GM12892 (cell line): ENCODE data around the gene TDRD5. TPM values are rescaled to one million over a fixed set of nuclear protein-coding genes. Genes with fewer than 3 reads are reported as not detected.

ENCODE experiments used
- DNase-seq: peaks from one replicate; pipeline ENCODE4 v3.0.0; 2011; ENCODE audit not compliant: insufficient read length
- FAIRE-seq: peaks from 2 replicates; lab custom pipeline; 2011; peaks lifted over from hg19 to GRCh38; lab: Jason Lieb, UNC
- POLR2A ChIP-seq: IDR thresholded peaks from 2 replicates; pipeline ENCODE4 v1.6.1; 2011; ENCODE audit warnings: low read depth, low read length, control low read depth
- POLR2AphosphoS5 ChIP-seq: IDR thresholded peaks from 2 replicates; pipeline ENCODE4 v1.6.1; 2011; ENCODE audit warnings: low read depth, low read length, control low read depth
- TAF1 ChIP-seq: IDR thresholded peaks from 2 replicates; pipeline ENCODE4 v1.6.1; 2011; ENCODE audit warnings: low read depth, mild to moderate bottlenecking, control low read depth, low read length, borderline replicate concordance
- polyA plus RNA-seq: library from polyadenylated mRNA; unstranded; fragments of >200 nt; gene quantifications from one replicate; pipeline ENCODE4 v1.2.1, GENCODE V29; 2012; ENCODE audit warnings: missing spikeins, inconsistent platforms; ENCODE audit not compliant: missing spikeins

TDRD5 gene, protein sequence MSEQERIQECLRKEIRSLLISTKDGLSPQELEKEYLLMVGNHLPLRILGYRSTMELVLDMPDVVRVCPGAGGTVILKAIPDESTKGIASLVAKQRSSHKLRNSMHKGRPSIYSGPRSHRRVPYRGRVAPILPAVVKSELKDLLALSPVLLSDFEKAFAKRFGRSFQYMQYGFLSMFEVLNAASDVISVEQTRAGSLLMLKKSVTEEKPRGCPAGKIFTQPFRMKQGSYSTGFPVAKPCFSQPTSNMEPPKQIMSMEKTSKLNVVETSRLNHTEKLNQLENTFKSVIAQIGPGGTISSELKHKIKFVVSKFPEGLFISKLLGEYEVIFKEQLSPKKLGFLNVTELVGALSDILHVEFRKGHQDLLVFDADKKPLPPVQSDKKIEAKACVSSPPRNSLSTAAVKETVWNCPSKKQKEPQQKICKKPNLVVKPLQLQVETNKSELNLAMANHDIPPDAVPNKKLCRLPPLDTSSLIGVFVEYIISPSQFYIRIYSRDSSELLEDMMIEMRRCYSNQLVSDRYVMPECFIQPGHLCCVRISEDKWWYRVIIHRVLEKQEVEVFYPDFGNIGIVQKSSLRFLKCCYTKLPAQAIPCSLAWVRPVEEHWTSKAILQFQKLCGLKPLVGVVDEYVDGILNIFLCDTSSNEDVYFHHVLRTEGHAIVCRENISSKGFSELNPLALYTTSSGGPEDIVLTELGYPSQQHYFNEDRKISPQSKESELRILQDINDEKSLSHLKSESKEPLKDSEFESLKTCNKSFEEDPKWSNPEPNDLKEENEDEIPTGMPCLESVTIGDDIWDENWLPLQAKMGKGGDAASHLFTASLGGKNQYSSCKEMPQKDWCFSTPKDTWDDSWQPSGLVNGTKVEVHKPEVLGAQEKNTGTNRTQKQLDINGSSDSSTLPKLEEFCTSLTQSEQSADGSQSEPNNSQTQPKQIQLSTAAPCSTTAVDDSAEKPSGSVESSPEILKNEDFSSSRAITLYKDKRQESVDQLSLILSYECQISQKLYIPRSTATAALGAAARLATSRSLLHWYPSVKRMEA
- polyA plus RNA-seq = not detected

DNA sequence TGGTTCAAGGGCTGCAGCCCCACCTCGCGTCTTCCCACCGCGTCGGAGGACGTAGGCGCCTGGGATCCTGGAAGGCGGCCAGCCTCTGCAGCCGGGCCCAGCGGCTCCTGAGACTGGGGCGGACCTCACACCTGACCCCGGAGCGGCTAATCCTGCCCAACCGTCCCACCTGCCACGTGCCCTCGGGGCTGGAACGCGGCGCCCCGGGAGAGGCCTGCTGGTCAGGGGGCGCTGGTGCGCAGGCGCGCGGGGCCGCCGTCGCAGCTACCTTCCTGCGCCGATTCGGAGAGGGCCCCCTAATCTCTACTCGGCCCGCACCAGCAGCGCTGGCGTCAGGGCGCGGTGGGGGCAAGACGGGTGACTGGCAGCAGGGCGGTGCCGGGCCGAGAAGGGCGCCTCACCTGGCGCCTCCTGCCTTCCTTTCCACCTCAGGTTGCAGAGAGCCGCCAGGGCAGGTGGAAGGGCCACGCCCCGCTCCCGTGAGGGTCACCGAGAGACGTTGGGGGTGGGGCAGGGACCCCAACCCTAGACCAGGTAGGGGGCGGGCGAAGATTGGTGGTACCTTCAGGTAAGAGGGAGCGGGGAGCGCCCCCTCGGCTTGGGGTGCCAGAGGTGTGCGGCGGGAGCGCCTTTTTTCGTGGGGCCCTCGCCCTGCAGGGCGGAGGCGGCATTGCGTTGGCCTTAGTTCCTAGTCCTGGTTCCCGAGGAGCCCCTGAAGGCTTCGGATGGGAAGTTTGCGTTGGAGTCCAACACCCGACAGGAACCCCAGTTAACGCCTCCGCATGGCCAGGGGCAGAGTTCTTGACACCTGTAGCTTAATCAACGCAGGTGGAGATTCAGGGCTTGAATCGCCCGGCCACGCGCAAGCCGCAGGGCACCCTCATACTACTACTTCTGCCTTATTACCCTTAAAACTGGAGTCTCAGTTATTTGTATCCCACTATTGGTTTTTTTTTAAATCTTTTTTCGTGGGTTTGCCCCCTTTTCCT lies at the start of gene TDRD5:
Gene TDRD5, plus strand, starts transcription at position 241 of the 989 bp plus-strand sequence. CDS start 784 bp downstream, outside the sequence.
- DNase-seq = no peak
- TF ChIP-seq POLR2A (no peak), POLR2AphosphoS5 (no peak), TAF1 (no peak)
- FAIRE-seq = no peak

DNA sequence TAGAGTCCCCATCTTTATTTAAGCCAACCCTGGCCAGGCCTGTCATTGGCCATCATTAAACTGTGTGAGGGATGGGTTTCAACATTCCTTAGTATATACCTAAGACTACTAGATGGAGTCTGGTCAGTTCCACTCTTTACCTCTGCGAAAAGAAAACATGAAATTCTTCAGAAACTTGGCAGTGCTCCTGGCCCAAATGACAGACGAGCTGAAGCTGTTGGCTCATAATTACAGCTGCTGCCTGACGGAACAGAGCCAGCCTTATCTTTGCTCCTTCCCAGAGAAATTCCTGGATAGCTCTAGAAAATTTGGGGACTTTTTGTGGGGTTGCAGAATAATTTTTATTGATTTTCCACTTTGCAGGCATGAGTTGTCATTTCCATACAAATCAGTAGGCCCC lies 46.3 kb upstream of the TDRD5 start:
- no peak for DNase-seq
- TF ChIP-seq TAF1 (no peak), POLR2AphosphoS5 (no peak), POLR2A (no peak)
- no peak for FAIRE-seq

DNA sequence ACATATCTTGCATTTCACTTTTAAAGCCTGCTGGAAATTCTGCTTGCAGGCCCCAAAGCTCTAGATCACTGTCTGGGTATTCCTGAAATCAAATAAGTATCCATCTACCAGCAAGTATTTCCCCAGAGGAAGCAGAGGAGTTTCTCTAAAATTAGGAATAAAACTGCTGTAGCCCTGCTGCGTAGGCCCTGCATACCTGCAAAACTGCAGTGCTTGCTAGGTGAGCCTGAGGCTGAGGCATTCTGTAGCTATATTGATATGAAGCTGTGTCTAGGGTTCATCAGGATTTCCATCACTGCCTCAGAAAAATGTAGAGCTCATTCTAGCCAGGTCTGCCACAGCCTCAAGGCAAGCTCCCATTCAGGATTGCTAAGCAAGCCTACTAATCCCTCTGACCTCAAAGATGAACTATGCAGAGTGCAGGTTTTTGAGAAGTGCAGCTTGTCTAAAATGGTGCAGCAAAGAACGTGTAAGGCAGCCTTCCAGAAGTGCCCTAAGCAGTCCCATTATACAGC lies 44.6 kb upstream of the TDRD5 start:
- TF ChIP-seq TAF1 = no peak
- TF ChIP-seq POLR2A = no peak
- no peak for TF ChIP-seq POLR2AphosphoS5
- no peak for FAIRE-seq
- DNase-seq = no peak

DNA sequence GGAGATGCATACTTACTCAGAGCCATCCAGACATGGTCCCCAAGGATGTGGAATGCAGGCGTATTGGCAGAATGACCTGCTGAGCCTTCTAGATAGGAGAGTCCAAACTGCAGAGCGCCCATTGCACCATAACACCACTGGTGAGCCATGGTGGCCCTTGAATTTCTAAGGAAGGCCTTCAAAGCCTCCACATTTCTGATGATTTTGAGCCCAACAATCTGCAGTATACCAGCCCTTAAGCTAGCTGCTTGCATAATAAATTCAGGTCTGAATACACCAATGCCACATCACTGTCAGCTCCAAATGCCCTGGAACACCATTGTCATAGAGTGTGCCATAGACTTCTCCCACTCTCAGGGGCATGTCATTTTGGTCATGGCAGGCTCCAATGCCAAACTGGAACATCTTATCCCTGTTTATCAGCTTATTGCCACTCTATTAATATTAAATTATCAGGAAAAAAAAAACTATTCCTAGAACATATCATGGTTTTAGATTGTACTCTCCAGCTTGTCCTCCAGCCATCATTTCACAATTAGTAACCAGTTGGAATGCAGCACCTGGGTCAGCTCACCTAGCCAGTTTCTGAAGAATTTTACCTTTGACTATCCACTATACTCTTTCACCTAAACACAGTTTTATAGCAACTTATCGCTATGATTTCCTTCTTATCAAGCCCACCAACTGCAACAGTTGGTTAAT lies 42.8 kb upstream of the TDRD5 start:
- DNase-seq = no peak
- FAIRE-seq = no peak
- TF ChIP-seq POLR2AphosphoS5 (no peak), TAF1 (no peak), POLR2A (no peak)

DNA sequence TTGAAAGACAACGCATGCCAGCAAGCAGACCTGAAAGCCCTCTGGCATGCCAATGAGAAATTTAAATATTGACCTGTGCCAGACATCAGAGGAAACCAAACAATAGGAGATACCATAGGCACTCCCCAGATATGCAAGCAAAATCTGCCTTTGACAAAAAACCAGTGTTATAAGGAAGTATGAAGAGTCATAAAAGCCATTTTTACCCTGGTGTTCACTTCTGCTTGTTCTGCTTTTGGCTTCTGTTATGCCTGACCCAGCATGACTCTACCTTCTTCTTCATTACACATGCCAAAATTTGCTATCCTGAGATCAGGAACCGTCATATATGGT lies 42.3 kb upstream of the TDRD5 start:
- no peak for FAIRE-seq
- TF ChIP-seq POLR2AphosphoS5 (no peak), POLR2A (no peak), TAF1 (no peak)
- DNase-seq = no peak

DNA sequence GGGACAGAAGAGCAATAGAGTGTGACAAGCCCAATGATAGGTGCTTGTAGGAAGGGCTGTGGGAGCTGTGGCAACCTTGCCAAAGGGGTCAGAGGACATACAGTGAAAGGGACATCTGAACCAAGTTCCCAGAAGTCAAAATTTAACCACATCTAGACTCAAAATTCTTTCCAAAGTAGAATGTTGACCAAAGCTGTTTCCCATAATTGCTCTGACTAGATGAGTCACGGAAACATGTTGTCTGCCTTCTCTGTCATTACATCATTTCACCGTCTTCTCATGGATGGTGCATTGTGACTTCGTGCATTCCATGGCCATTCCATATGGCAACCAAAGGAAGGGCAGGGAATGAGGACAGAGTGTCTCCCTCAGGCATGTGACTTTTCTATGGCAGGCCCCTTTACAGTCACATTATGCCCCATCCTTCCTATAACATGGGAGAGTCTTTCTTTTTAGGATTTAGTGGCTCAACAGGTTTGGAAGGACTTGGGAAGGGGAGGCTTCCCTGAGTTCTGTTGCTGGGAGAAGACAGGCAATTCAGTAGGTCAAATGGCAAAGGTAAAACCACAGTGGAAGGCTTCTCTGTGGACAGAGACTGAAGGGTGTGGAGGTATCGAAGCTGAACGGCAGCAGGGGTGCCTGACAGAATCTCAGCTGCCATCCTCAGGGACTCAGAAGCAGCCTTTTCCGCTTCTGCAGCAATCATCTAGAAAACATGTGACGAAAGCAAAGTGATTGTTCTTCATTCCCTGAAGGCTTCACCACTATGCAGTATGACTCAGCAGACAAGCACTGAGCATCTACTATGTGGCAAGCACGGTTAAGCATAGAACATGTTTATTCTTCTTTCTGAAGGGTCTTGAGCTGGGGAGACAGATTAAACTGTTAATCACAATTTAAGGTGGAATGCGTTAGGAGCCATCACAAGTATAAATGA lies 40.6 kb upstream of the TDRD5 start:
- DNase-seq (no peak), FAIRE-seq (no peak)
- TF ChIP-seq TAF1 (no peak), POLR2A (no peak), POLR2AphosphoS5 (no peak)

DNA sequence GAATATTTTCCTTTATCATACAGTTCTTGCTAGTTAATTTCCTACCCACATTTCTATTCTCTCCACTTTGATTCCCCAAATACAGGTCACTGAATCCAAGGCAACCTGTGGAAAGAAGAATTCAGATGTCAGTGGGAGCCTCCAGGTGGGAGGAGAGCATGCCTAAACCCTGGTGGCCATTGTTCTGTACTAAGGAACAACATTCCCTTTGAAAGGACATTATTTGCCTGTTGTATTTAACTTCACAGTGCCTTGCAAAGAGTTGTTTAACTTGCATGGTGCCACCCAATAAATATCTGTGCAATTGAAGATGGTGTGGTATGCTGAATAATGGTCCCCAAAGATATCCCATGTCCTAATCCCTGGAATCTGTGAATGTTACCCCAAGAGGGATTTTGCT lies 37.2 kb upstream of the TDRD5 start:
- FAIRE-seq = no peak
- no peak for DNase-seq
- TF ChIP-seq POLR2A (no peak), TAF1 (no peak), POLR2AphosphoS5 (no peak)

DNA sequence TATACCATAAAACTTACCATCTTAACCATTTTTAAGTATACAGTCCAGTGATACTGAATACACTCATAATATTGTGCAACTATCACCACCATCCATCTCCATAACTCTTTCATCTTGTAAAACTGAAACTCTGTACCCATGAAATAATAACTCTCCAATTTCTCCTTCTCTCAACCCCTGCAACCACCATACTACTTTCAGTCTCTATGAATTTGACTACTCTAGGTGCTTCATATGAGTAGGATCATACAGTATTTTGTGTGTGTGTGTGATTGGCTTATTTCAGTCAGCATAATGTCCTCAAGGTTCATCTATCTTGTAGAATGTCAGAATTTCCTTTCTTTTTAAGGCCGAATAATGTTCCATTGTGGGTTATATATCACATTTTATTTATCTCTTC lies 33.6 kb upstream of the TDRD5 start:
- DNase-seq (no peak), FAIRE-seq (no peak)
- TF ChIP-seq POLR2A = no peak
- no peak for TF ChIP-seq POLR2AphosphoS5
- no peak for TF ChIP-seq TAF1

DNA sequence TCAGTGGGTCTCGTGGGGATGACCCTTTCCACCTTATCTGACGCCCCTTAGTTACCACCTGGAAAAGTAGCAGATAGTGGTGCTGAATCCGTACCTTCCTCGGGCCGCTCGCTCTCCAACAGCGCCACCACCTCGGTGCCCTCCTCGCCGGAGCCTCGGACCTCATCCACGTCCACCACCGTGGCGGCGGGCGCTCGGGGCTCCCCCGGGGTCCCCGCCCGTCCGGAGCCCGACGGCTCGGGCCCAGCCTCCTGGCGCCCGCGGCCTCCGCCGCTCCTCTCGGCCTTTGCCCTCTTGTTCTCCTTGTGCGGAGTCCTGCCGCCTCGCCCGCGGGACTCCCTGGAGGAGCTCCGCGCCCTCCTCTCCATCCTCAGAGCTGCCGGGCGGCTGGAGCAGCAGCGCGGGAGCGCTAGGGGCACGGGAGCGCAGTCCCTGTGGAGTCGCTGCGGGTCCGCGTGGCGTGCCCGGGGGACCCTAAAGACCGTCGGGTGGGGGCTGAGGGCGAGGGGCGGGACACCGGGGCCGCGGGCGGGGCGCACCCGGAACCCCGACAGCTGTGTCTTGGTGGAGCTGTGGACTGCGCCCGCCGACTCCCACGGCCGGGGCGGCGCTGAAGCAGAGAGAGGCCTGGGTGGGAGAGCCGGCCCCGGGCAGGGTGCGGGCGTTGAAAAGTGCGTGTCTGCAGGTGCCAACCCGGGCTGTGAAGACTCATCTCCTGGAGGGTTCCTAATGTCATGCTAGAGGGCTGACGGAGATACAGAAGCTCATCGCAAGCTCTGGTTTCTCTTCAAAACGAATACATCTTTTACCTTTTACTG lies 15.9 kb upstream of the TDRD5 start, which contains the start of gene NPHS2:
Gene NPHS2, minus strand, starts transcription at position 452 of the 818 bp plus-strand sequence. Its CDS starts 84 bp downstream, at position 368.
- FAIRE-seq (no peak), DNase-seq (no peak)
- TF ChIP-seq POLR2A (no peak), POLR2AphosphoS5 (no peak), TAF1 (no peak)
